ENCODE results near the gene FXYD6.

Gene FXYD6

DNA sequence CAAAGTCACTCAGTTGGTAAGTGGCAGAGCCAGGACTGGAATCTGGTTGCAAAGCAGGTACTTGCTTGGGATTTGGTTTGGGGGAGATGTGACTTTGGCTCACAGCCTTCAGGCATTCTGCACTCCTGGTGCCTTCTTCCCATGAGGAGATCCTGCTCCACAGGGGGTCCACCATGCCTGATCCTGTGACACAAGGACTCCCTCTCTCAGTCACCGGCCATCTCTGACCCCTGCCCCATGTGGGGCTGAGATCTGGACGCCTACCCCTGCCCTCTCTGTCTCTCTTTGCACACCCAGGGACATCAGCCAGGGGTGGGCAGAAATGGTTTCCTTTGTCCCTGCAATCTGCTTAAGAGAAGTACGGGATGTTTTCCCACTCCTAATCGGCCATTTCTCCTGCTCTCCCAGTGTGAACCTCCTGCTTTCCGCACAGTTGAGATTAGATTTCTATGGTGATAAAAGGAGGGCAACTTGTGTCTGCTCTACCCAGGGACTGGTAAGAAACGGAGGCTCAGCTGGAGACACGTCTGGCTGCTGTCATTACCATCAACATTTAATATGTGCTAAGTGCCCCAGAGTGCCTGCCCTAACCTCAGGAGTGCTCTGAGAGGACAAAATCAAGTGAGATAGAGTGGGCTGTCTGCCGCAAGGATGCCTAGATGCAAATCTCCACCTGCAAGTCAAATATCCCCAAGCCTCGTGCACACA, 11.1 kb upstream of the FXYD6 start:
- DNase-seq (ENCODE audit: low read depth in 2 of 2, low spot score in 1 of 2): no peak

DNA sequence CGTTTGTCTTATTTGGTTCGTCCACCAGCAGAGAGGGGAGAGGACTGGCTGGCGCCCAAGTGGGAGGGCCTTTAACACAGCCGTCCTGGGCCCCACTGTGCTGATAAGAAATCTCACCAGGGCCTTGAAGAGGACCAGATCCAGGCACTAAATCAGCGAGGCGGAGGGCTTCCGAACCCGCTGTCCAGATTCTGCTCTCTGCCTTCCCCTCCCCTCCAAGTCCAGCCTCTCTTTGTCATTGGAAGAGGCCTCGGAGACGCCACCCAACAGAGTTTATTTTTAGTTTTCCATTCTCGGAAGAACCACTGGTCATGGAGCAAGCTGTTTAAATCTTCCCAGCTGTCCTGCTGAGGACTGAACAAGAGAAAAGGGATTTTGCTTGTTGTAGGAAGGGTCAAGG, 9.3 kb upstream of the FXYD6 start:
- no peak for DNase-seq (ENCODE audit: low read depth in 2 of 2, low spot score in 1 of 2)

DNA sequence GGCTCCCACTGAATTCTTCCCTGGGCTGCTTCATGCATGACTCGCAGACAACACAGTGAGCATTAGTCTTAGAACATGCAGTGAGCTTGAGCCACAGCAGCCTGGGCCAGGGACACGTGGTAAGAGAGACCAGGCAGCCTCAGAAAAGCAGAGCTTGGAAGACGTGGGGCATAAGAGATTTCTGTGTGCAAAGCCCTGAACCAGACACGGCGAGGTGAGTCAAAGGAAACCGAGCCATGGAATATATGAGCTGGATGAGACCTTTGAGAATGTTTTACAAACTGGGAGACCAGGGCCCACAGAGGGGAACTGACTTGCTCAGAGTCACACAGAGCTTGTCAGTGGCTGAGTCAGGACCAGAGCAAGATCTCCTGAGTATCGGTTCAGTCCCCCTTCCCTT, 8.5 kb upstream of the FXYD6 start:
- no peak for DNase-seq (ENCODE audit: low read depth in 2 of 2, low spot score in 1 of 2)

DNA sequence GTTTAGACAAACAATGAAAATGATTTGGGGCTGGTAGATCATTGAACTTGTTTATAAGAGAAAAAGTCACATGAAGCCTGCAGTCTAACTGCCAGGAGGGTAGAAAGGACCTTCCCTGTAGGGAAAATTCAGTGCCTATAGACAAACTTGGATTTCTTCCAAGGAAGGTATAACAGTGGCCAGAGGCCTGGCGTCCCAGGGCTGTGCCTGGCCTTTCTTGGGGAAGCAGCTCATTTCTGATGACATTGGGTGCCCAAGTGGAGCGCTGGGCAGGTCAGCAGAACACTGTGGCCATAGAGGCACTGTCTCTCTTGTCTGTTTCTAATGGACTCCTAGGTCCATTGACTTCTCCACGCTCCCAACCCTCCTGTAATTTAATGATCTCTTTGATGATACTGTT, 6.6 kb upstream of the FXYD6 start:
- no peak for DNase-seq (ENCODE audit: low read depth in 2 of 2, low spot score in 1 of 2)

DNA sequence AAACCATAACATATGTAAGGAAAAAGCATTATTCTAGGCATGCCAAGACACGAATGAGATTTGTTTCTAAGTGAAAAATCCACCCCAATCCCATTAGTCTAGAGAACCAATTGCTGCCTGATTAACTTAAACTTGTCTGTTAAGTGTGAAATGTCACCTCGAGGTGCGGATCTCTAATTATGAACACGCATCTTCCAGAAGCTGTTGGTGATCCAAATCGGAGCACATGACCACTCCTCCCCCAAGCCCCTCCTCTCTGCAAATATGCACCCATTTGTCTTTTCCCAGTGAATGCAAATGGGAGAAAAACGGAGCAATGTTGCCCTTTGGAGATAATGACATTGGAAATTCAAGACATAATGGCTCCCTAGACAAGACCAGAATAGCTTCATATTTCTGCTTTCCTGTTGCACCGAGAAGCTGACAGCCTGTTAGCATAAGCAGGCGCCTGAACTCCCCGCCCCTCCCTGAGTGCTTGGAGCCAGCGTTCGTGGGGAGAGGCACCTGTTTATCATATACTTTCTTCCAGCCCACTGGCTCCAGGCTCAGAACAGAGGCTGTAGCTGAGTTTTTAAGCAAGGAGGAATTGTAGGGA, 6.0 kb upstream of the FXYD6 start:
- DNase-seq (ENCODE audit: low read depth in 2 of 2, low spot score in 1 of 2): no peak

DNA sequence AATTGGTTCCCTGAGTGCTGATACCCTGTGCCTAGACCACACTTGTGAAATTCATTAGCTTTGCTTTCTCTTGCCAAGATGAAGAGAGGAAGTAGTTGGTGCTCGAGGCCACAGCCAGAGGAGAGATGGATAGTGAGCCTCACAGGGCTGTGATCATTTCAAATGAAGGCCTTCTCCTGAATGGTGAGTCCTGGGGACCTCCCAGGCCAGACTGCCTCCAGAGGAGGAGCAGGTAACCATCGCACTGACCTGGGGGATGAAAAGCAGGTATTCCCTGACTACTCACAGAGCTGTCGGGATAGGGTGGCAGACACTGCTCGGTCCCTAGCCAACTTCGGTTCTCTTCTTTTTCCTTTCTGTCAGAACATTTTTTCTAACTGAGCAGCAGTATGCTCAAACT, 4.8 kb upstream of the FXYD6 start:
- no peak for DNase-seq (ENCODE audit: low read depth in 2 of 2, low spot score in 1 of 2)

DNA sequence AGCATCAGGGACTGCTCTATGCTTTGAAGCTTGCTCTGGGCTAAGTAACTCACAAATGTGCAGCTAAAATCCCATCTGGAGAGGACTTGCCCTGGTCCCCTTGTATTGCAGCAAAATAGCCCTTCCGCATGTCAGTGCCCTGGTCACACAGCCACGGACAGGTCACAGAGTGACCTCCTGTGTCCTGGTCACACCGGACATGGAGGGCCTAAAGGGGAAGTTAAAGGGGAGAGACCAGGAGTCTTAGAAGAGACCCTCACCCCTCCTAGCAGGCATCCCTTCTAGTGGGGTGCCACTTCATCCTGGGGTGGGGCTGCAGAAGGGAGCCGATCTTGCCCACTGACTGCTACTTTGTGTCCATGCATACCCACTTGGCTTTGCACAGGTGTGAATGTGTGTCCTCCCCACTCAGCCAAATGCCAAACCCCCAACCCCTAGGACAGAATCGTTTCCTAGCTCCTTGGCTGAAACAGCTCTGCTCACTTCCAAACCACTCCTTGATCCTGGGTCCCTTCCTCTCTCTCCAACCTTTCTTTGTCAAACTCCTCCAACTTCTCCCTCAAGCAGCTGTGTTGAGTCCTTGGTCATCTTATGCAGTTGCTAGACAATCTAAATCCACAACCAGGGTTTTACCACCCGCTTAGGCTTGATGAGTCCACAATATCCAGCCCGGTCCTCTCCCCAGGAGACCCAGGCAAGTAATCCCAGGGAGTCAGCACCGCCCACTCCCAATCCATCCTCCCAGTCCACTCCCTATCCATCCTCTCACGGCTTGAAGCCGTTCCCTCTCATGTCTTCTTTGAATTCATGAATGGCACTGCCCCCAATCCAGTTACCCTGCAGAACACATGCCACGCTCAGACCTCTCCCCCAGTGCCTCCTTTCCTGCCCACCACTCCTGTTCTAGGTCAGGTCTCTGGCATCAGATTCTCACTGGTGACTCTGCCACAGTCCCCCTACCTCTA, 3.3 kb upstream of the FXYD6 start:
- DNase-seq (ENCODE audit: low read depth in 2 of 2, low spot score in 1 of 2): no peak

DNA sequence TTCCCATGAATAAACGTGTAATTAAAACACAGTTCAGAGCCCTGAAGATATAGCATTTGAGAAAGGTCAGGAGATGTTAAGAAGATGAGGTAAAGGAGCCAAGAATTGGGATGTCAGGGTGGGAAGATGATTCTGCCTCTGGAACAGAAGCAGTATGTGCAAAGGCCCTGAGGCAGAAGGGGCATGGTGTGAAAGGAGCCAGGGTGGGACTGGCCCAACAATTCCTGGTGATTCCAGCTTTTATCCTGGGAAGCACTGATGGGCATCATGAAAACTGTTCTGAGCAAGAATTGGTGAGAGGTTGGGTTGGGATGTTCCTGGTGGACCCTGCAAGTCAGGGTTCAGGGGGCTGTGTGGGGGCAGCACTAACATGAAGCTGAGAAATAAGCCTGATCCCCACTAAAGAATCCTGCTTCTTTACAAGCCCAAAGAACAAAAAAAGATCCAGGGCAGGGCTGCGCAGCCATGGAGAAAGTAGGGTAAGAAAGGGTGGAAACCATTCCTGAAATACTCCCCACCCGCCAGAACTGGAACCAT, 2.5 kb upstream of the FXYD6 start:
- no peak for DNase-seq (ENCODE audit: low read depth in 2 of 2, low spot score in 1 of 2)

DNA sequence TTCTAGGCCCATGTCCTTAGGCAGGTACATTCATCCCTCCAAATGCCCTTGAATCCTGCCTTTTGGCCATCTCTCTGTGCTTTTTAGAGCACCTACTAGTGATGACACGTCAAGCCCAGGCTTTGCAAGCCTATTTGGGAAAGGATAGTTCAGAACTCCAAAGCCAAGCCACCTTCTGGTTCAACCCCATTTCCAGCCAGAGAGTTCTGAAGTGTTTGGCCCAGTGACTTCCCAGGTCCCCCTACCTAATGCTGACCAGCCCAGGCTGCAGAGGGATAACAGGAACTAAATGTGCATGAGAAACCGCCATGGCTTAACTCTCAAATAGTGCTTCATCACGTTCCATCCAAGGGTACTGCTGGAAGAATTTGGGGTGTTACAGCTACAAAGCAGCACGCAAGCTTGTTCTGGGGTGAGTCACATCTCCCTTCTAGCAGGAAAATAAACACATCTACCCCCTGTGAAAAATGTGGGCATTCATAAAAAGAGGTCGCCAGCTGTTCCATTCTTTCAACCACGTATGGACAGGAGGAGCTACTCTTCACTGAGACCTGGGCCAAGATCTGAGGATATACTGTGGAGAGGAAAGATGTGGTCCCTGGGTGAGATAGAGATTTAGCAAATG, 2.0 kb upstream of the FXYD6 start:
- DNase-seq (ENCODE audit: low read depth in 2 of 2, low spot score in 1 of 2): no peak

DNA sequence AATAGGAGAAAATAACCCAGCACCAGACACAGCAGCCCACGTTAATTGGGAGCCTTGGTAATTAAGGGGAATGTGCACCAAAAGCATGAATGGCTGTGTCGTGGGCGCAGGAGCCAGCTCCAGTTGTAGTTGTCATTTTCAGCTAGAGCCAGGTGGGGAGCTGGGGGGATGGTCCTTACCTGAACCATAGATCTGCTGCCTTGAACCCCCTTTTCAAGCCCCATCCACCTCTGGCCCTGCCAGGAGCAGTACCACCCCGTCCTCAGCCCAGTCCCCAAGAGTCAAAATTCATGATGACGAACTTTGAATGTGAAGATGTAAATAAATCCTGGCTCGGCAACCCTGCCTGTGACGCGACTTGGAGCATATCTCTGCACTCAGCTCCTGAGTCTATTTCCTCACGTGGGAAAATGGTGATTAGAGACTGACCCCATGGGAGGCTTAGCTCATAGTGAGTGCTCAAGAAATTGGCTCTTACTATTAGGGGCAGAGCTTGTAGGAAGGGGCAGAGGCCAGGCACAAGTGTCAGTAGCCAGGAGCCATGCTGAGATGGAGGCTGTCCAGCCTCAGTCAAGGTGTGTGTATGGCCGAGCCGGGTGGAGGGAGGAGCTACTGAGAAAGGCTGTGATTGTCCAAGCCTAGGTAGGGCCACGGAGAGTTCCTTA, 794 bp upstream of the FXYD6 start:
- no peak for DNase-seq (ENCODE audit: low read depth in 2 of 2, low spot score in 1 of 2)

DNA sequence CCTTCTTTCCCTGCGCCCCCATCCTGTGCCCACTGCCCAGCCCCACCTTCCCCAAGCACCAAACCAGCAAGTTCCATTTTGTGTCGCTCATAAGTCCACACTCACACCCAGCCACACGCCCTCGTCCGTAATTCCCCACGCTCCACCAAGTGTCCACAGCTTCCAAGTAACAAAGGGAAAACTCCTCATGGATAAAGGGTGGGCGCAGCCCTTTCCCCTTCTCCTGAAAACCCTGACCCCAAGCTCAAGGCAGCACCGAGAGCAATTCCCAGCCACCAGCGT, 458 bp downstream of the FXYD6 start:
- no peak for DNase-seq (ENCODE audit: low read depth in 2 of 2, low spot score in 1 of 2)

DNA sequence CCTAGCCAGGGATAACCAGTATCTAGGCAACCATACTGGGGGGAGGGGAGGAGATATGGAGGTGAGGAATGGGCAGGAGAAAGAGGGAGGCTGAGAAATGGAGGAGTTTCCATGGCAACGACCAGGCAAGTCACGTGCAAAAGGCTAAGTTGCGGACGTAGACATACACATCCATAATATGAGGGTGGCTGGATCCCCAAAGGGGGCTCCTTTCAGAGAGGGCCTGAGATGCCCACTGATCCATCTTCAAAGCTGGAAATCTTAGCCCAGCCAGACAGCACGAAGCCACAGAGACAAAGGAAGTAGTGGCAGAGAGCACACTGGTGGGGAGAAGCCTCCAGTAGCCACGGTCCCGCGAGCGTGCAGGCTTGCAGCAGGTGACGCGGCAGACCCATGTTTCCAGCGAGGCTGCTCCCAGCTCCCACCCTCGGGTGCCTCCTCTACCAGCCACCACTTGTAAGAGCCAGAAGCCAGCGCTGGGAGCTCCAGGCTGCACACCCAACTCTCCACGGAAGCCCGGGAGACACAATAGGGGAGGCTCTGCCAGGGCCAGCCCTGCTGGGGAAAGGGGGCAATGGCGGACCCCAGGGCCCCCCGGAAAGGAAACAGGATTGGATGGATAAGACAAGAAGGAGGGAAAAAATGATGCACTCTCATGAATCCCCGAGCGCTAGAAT, 938 bp downstream of the FXYD6 start:
- no peak for DNase-seq (ENCODE audit: low read depth in 2 of 2, low spot score in 1 of 2)

DNA sequence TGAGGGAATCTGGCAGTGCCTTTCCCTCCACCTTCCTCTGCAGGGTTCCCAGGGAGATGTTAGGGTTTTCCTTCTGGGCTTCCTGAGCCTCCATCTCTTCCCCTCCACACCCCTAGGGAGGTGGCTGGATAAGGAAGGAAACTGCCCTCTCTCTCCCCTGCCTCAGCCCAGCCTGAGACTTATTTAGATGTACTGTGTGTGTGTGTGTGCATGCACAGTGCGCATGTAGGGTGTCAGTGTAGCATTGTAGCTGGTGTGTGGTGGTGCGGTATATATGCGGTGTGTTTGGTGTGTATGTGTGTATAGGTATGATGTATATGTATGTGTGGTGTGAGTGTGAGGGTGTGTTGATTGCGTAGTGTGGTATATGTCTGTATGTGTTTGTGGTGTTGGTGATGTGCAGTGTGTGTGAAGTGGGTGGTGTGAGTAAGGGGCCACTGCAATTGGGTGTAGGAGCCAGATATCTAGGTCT, 1.5 kb downstream of the FXYD6 start:
- no peak for DNase-seq (ENCODE audit: low read depth in 2 of 2, low spot score in 1 of 2)

DNA sequence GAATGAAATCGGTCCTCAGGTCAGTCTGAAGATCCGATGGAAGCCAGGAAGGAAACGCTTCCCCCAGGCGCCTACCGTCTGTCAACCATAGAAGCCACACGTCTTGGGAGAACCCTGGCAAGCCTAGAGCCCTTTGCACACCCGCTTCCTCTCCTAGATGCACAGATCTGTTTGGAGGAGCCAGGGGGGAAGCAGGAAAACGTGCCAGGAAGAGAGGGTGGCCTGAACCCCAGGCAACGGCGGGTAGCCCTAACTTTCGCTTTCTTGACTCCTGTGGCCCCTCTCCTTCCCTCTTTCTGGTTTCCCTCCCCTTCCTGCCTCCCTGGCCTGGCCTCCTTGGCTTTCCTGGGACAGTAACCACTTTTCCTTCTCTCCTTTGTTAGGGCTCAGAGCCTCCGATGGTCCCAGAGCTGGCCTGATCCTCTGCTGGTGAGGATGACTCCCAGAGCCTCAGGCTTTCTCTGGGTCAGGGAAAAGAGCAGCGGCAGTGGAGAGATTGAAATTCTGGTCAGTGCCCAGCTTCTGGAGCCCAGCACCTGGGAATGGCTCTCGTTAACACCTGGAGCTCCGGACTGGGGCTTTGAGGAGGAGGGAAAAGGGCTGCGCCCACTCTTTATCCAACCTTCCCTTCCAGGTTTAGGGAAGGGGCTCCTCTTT, 2.1 kb downstream of the FXYD6 start:
- no peak for DNase-seq (ENCODE audit: low read depth in 2 of 2, low spot score in 1 of 2)

DNA sequence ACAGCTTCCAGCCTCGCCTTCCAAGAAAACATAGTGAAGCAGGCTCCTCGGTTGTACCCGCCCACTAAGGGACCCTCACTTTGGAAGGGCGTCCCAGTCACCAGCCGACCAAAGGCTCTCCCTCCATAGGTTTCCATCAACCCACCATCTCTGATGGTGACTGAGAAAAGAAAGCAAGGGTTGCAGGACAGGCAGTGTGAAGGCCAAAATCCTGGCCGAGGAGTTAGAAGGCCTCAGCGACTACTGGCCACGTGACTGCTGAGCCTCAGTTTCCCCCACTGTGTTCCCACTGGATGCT, 2.7 kb downstream of the FXYD6 start:
- DNase-seq (ENCODE audit: low read depth in 2 of 2, low spot score in 1 of 2): no peak

DNA sequence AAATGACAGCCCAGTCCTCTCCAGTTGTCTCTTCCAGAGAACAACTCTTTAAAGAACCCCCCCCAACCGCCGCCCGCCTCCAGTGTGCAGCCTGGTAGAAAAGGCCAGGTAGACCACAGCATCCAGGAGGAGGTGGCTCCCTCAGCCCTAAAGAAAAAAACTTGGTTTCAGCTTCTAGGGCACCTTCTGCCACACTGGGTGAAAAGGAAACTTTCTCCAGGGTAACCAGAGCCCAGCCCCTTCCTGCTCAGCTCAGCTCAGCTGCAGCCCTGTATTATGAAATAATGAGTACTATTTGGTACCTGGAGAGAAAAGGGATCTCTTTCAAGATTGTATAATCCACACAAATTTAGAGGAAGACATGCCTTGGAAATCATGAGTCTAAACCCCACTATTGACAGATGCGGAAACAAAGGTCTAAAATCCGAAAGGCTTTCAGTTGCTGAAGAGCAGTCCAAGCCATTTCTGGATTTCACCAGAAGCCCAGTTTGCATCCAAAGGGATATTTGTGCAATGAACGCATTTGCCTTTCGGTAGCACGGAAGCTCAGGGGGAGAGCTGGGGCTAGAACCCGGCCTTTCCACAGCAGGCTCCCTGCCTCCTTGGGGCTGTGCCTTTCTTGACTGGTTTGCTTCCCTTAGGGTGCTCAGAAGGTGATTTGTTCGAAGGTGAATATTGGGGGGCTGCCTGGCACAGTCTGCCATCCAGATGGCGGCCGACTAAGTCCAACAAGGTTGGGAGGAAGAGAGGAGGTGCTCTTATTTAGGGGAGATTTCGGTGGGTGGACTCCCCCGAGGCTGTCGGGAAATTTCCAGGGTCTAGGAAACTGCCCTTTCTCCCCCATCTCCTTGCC, 3.3 kb downstream of the FXYD6 start:
- DNase-seq (ENCODE audit: low read depth in 2 of 2, low spot score in 1 of 2): no peak

DNA sequence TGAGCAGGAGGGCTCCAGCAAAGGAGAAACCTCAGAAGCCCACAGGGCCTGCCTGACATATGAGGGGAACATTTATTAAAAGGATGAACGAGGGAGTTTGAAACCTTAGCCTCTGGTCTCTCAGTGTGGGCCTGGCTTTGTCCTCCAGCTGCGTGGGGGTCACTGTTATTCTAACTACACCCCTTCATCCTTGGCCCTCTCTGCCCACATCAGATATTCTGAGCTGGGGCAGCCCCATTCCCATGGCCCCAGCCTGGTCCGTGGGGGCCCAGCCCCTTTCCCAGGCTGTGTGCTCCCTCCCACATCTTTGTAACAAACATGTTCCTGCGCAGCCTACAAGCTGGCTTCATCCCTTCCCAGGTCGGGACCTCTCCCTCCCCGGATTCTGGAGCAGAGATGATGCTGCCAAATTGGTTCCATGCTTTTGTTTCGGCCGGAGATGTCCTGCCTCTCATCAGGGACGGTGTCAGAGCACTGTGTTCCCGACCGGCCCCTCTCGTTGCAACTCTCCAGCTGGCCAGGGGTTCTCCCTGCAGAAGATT, 4.0 kb downstream of the FXYD6 start:
- no peak for DNase-seq (ENCODE audit: low read depth in 2 of 2, low spot score in 1 of 2)

DNA sequence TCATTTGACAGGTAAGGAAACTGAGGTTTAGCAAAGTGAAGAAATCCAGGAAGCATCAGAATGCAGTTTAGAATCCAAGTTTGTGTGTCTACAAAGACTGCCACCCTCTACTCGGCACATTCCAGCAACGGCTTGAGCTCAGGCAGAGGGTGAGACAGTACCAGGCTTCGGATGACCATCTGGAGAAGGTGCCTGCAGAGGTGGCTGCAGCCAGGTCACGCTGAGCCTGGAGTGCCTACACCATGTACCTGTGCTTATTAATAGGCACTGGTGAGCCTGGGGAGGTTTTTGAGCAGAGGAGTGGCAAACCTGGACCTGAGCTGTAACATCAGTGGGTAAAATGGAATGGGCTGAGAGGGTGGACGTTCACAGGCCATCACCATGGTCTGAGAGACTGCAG, 4.7 kb downstream of the FXYD6 start:
- DNase-seq (ENCODE audit: low read depth in 2 of 2, low spot score in 1 of 2): no peak

DNA sequence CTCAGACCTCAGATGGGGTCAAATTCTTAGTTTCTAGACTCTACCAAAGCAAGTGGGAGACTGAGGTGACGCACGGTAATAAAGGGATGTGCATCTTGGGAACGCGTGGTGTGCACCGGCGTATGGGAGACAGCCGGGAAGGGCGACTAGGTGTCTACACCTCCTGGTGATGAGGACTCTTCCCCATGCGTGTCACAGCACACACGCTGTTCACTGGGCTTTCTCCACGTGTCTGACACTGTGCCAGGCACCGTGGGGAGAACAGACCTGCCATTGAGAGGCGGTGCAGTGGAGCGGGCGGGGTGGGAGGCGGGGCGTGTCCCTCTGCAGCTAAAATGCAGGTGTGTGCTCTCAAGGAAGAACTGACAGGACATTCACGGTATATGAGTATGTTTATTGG, 5.3 kb downstream of the FXYD6 start:
- DNase-seq (ENCODE audit: low read depth in 2 of 2, low spot score in 1 of 2): no peak
